Measurements from ENCODE around the gene KCNIP3.

GRCh38 chr2:95300450-95300849 is 3.3 kb downstream of the KCNIP3 start:
- TF ChIP-seq SP1 (IDR thresholded peaks at IDR 0.05) (no peak), SUZ12 (IDR thresholded peaks at IDR 0.05) (no peak), TARDBP (IDR thresholded peaks at IDR 0.05) (no peak), CTBP1 (IDR thresholded peaks at IDR 0.05; ENCODE audit: borderline replicate concordance) (no peak)
